Ovary (tissue), 3 donors: Measurements from ENCODE around the gene OPALIN.

Experiments
- EP300 ChIP-seq: sonication (generic); formaldehyde crosslinking; IDR thresholded peaks from one replicate; pipeline ENCODE4 v1.6.1; 2017; ENCODE audit warnings: antibody characterized with exemption
- TF ChIP-seq, protein P1 (sequence below), 3 donors: fragments of 450-650 bp in 2 of 3; fragments of 200-600 bp in 1 of 3; IDR thresholded peaks; one replicate each; pipeline versions ENCODE4 v1.5.1 to v1.8.0; 2016 to 2022; ENCODE audit warnings: antibody characterized with exemption in 3 of 3, mild to moderate bottlenecking in 1 of 3
- donor health status: DM: no; HTN: no; CAD: no.

DNA sequence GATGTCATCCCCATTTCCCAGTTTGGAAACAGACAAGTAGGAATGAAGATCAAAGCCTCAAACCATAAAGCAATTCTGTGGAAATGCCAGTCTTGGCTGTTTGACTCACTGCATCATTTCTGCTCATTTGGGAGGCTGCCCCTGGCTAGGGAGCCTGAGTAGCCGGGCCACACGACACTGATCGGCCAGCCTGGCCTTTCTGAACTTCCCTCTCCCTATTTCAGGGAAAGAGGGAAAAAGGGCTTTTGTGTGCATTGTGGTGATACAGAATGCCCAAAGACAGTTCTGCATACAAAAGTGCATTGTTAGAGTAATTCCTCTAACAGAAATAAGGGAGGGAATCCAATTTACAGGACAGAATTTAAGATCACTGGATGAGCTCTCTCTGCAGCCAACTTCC, 41.7 kb upstream of the OPALIN start:
- TF ChIP-seq, protein P1, sequence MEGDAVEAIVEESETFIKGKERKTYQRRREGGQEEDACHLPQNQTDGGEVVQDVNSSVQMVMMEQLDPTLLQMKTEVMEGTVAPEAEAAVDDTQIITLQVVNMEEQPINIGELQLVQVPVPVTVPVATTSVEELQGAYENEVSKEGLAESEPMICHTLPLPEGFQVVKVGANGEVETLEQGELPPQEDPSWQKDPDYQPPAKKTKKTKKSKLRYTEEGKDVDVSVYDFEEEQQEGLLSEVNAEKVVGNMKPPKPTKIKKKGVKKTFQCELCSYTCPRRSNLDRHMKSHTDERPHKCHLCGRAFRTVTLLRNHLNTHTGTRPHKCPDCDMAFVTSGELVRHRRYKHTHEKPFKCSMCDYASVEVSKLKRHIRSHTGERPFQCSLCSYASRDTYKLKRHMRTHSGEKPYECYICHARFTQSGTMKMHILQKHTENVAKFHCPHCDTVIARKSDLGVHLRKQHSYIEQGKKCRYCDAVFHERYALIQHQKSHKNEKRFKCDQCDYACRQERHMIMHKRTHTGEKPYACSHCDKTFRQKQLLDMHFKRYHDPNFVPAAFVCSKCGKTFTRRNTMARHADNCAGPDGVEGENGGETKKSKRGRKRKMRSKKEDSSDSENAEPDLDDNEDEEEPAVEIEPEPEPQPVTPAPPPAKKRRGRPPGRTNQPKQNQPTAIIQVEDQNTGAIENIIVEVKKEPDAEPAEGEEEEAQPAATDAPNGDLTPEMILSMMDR (IDR thresholded peaks at IDR 0.05), result no peak
- no peak for TF ChIP-seq EP300
